Fibroblast of the aortic adventitia (primary cell): ENCODE measurements around the gene EDN1. TPM values are rescaled to one million over a fixed set of nuclear protein-coding genes. Genes with fewer than 3 reads are reported as not detected.

Experiments used
- DNase-seq: peaks from one replicate; pipeline ENCODE4 v3.0.0-alpha.2; 2010; ENCODE audit warnings: low read depth
- H3K4me3 ChIP-seq: 2 replicates; pipeline ENCODE4 v1.5.1; 2011; ENCODE audit warnings: low read depth, mild to moderate bottlenecking, control low read depth, low read length, moderate library complexity
- CTCF ChIP-seq: IDR thresholded peaks from 2 replicates; pipeline ENCODE4 v1.5.1; 2011; ENCODE audit warnings: mild to moderate bottlenecking, low read length, control low read depth, inconsistent platforms; ENCODE audit not compliant: insufficient read depth
- total RNA-seq: library from RNA; depleted of rRNA; stranded (reverse); fragments of >200 nt; gene quantifications from 2 replicates; pipeline ENCODE4 v1.2.3, GENCODE V29; 2012; ENCODE audit warnings: low replicate concordance

EDN1 gene
- 2.3 and 7.4 TPM in 2 replicates for total RNA-seq

DNA sequence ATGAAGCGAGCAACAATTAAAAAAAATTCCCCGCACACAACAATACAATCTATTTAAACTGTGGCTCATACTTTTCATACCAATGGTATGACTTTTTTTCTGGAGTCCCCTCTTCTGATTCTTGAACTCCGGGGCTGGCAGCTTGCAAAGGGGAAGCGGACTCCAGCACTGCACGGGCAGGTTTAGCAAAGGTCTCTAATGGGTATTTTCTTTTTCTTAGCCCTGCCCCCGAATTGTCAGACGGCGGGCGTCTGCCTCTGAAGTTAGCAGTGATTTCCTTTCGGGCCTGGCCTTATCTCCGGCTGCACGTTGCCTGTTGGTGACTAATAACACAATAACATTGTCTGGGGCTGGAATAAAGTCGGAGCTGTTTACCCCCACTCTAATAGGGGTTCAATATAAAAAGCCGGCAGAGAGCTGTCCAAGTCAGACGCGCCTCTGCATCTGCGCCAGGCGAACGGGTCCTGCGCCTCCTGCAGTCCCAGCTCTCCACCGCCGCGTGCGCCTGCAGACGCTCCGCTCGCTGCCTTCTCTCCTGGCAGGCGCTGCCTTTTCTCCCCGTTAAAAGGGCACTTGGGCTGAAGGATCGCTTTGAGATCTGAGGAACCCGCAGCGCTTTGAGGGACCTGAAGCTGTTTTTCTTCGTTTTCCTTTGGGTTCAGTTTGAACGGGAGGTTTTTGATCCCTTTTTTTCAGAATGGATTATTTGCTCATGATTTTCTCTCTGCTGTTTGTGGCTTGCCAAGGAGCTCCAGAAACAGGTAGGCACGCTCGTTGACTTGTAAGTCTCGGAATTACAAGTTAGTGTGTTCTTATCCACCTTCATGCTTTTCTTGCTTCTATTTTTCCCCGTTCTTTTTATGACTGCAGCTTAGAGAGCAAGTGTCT lies at the start of gene EDN1:
TSS of gene EDN1 (plus strand) at position 429 of the 888 bp plus-strand sequence. CDS start at position 698, 269 bp downstream.
- TF ChIP-seq CTCF = peak; percentile 67
- DNase-seq = peak; percentile 93
- peak within 1 kb of the TSS; percentile 76 for H3K4me3 ChIP-seq

DNA sequence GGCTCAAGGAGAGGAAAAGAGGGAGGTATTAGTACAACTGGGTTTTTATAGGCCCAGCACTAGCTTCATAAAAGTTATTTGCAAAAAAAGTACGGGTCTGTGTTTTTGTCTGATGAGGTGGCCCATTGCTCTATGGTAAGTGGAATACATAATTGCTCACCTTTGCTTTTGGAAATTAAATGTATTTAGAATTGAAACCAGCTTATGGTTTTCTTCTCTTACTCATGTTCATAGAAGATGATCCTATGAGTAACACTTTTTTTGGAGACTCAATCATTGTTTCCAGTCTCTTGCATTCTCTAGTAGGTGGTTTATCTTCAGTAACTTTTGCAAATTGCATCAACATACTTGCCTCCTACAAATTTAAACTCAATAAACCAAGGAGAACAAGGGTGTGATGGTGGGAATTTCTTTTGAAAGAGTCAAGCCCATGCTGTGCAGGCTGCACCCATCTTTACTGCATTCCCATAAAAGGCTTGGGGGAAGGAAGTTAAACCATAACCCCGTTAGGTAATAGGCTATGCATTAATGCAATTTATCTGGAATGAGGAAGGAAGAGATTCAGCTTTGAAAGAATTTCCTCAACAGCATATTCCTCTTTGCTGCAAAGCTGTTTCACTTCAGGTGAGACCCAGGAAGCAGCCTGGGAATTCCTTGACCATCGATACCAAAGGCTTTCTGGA lies 48.5 kb upstream of the EDN1 start:
- no peak for TF ChIP-seq CTCF
- H3K4me3 ChIP-seq = no peak overlapping the region
- DNase-seq = no peak

DNA sequence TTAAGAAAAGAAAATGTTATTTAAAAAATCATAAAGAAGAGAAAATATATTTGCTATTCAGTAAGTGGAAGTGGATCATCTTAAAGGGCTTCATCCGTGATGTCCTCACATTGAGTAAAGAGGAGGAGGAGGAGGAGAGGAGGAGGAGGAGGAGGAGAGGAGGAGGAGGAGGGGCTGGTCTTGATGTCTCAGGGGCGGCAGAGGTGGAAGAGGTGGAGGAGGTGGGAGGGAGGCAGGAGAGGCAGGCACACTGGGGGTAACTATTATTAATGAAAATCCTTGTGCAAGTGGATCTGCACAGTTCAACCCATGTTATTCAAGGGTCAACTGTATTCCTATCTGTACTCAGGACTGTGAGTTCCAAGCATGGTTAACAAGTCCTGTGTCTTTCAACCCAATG lies 47.0 kb upstream of the EDN1 start:
- H3K4me3 ChIP-seq = no peak overlapping the region
- TF ChIP-seq CTCF = no peak
- DNase-seq = no peak

- TF ChIP-seq CTCF = no peak
- DNase-seq = no peak
- H3K4me3 ChIP-seq = no peak overlapping the region
Observed at GRCh38 chr6:12245360-12245759, 44.8 kb upstream of the EDN1 start.

DNA sequence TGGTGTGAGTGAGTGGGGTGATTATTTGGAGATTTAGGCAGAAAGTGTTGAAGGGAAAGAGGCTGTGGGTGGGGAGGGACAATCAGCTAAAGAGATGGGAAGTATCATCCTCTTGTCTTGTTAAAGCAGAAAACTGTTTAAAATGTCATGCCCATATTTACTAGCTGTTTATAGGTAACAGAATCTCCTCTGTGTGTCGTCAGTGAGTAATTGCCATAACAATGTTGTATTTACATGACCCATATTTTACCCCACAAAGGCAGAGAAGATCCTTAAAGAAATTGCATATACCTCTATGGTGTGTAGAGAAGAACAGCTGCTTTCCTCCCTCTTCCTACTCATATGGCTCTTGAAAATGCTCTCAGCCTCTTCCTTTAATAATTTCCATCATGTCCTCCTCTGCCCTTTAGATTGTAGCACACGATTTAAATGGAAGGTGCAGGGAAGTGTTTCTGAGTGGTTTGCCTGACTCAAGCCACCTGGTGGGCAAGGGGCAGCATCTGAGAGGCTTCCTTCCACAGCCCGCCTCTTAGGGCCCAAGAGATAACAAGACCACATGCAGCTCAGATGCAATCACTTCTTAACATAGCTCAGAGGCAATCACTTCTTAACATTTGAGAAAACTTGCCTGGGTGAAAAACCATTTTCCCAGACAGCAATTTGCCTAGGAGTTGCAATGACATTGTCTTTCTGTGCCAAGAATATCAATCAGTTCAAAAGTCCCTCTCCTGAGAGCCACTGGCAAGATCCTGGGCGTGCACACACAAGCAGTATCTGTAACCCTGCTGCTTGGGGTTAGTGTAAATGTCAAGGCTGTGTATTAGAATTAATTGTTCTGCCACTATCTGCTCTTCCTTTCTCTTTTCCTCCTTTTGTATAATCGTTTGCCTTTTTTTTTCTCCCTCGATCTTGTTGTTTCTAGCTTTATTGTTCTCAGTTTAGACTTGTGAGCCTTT lies 44.1 kb upstream of the EDN1 start:
- TF ChIP-seq CTCF = no peak
- no peak overlapping the region for H3K4me3 ChIP-seq
- no peak for DNase-seq

DNA sequence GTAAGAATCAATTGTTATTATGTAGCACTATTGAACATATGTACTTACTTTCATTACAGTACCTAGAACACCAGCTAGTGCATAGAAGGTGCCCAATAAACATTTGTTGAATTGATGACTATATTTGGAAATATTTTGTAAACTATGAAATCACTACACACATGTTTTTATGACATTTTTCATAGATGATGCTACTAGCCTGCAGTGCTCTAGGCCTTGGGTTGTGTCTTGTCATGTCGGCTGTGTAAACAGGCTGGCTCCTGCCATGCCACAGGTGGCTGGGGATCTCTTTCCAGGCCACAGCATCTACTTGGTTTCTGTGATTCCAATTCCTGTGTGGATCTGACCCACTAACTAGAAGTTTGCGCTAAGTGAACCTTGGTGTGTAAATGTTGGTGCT lies 43.3 kb upstream of the EDN1 start:
- no peak for TF ChIP-seq CTCF
- H3K4me3 ChIP-seq = no peak overlapping the region
- DNase-seq = no peak
